HTERT RPE-1 (cell line): ENCODE measurements around the gene IL19.

Experiments used
- in situ Hi-C: fragments of 300-500 bp; cut with MboI; formaldehyde crosslinking; loops from 4 replicates; pipeline ENCODE4 v1.14.3; 2020; ENCODE audit warnings: low sequenced_read_pairs

Gene IL19

DNA sequence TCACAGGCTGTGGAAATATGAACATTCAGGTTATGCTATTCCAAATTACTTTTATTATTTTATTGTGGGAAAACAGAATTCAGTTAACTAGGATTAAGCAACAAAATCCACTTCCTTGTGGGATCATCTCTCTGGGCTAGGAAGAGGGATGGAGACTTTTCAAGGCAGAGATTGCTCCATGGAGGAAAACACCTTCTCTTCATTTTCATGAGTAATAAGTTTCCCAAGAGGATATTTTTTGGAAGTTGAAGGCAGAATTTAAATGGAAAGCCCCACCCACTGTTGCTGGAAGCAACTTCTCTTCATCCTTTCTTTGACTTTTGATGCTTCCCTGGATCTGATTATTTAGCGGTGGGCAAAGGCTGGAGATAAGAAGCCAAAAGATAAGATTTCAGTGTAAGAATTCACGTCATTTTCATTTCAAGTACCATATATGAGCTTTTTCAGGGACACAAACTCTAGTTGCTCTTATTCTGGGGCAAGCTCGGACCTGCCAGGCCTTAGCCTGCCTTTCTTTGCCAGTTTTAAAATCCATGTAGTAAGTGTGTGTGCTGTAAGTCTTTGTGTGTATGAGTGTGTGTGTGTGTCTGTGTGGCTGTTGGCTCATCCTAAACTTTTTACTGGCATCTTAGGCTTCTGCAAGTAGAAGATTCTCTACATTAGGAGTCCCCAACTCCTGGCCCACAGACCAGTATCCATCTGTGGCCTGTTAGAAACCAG, 114.9 kb downstream of the IL19 start:
- in situ Hi-C loops = no loop called here

DNA sequence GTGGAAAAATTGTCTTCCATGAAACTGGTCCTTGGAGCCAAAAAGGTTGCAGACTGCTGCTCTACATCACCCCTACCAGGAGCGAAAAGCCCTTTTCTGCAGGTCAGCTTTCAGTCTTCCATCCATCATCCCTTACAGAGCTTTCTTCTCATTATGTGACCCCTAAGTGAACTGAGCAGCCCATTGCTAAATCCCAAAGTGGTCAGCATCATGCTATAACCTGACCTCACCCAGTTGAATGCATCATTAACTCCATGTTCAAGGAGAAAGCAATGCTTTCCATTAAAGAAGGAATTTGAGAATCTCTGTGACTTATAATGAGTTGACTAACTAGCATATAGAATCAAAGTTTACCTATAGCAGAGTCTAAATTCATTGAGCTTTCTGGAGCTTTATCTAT, 116.3 kb downstream of the IL19 start:
- in situ Hi-C loops = no loop called here

- in situ Hi-C loops = no loop called here
These were observed 117.1 kb downstream of the IL19 start for GRCh38 chr1:206887701-206888100.

- in situ Hi-C loops = no loop called here
These were observed 119.8 kb downstream of the IL19 start for GRCh38 chr1:206890125-206891060.

DNA sequence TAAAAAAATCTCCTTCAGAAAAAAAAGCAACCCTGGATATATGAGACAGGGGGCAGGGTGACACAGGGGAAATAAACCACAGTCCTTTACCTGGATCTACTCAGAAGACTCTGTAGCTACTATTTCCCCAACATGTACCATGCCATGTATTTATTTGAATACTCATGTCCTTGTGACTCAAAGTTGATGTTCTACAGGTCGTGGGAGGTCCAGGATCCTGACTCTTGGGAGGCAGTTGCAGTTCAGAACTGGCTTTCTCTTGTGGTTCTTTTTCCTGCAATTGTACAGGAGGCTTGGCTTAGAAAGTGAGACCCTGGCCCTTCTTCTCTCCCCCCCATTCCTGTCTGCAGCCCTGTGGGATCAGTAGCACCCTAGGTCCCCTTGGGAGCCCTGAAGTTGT, 120.8 kb downstream of the IL19 start:
- in situ Hi-C loops = no loop called here
